ENCODE data around the gene GCN1.

GRCh38 chr12:120209851-120210250, 15.3 kb upstream of the GCN1 start:
- TF ChIP-seq MAX (IDR thresholded peaks at IDR 0.05; ENCODE audit: low read depth, low read length) (no peak), NR2C2 (IDR thresholded peaks at IDR 0.05; ENCODE audit: borderline replicate concordance, control insufficient read depth, insufficient read length, low read depth) (no peak), PKNOX1 (IDR thresholded peaks at IDR 0.05) (no peak), HCFC1 (IDR thresholded peaks at IDR 0.05; ENCODE audit: low read length) (no peak), ATF3 (IDR thresholded peaks at IDR 0.05; ENCODE audit: borderline replicate concordance, extremely low read depth, low read depth, low read length) (no peak), YY1 (IDR thresholded peaks at IDR 0.05; ENCODE audit: low read depth, low read length) (no peak), POLR2A (IDR thresholded peaks at IDR 0.05; ENCODE audit: low read depth, low read length) (no peak), FOXK2 (IDR thresholded peaks at IDR 0.05) (no peak), TARDBP (IDR thresholded peaks at IDR 0.05; ENCODE audit: borderline replicate concordance) (no peak), FOXM1 (IDR thresholded peaks at IDR 0.05; ENCODE audit: low read depth, low read length) (no peak)
- TF ChIP-seq, protein P1, sequence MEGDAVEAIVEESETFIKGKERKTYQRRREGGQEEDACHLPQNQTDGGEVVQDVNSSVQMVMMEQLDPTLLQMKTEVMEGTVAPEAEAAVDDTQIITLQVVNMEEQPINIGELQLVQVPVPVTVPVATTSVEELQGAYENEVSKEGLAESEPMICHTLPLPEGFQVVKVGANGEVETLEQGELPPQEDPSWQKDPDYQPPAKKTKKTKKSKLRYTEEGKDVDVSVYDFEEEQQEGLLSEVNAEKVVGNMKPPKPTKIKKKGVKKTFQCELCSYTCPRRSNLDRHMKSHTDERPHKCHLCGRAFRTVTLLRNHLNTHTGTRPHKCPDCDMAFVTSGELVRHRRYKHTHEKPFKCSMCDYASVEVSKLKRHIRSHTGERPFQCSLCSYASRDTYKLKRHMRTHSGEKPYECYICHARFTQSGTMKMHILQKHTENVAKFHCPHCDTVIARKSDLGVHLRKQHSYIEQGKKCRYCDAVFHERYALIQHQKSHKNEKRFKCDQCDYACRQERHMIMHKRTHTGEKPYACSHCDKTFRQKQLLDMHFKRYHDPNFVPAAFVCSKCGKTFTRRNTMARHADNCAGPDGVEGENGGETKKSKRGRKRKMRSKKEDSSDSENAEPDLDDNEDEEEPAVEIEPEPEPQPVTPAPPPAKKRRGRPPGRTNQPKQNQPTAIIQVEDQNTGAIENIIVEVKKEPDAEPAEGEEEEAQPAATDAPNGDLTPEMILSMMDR (IDR thresholded peaks at IDR 0.05 in 2 of 3, conservative IDR thresholded peaks at IDR 0.05 in 1 of 3; ENCODE audit: control insufficient read depth in 2 of 3, extremely low read depth in 1 of 3, insufficient read depth in 1 of 3, low read depth in 3 of 3, low read length in 3 of 3), result no peak
